Keratinocyte (primary cell): Measurements from ENCODE around the gene YWHAQ. TPM values are rescaled to one million over a fixed set of nuclear protein-coding genes. Genes with fewer than 3 reads are reported as not detected.

Experiments
- DNase-seq: peaks from one replicate; pipeline ENCODE4 v3.0.0-alpha.2; 2011; ENCODE audit warnings: low read depth, missing footprints, low spot score
- FAIRE-seq: peaks from 2 replicates; lab custom pipeline; 2011; peaks lifted over from hg19 to GRCh38; lab: Jason Lieb, UNC
- H2AFZ ChIP-seq: 2 replicates; pipeline ENCODE4 v1.6.0; 2012; ENCODE audit warnings: low read length, control low read depth, inconsistent platforms; ENCODE audit not compliant: control insufficient read depth
- H3K27ac ChIP-seq: 2 replicates; pipeline ENCODE4 v1.5.1; 2011; ENCODE audit warnings: low read length; ENCODE audit not compliant: control insufficient read depth, insufficient read depth
- H3K27me3 ChIP-seq: 3 replicates; pipeline ENCODE4 v1.6.0; 2011; ENCODE audit warnings: low read length; ENCODE audit not compliant: control insufficient read depth, insufficient read depth; ENCODE audit errors: extremely low read depth
- H3K36me3 ChIP-seq, 2 experiments: 2 replicates in 1 of 2; 3 replicates in 1 of 2; pipeline ENCODE4 v1.5.1; 2011; ENCODE audit warnings: low read length in 2 of 2, mild to moderate bottlenecking in 1 of 2; ENCODE audit not compliant: control insufficient read depth in 2 of 2, insufficient read depth in 2 of 2; ENCODE audit errors: extremely low read depth in 1 of 2
- H3K4me1 ChIP-seq: 3 replicates; pipeline ENCODE4 v1.5.1; 2011; ENCODE audit warnings: low read length; ENCODE audit not compliant: control insufficient read depth, insufficient read depth; ENCODE audit errors: extremely low read depth
- H3K4me2 ChIP-seq: 3 replicates; pipeline ENCODE4 v1.6.0; 2011; ENCODE audit warnings: low read depth, low read length; ENCODE audit not compliant: control insufficient read depth, insufficient read depth; ENCODE audit errors: extremely low read depth
- H3K4me3 ChIP-seq, 3 experiments: fragments of 200-600 bp in 1 of 3; sonication (generic) in 1 of 3; 2 replicates in 2 of 3; 3 replicates in 1 of 3; pipeline ENCODE4 v1.5.1; 2011 to 2016; ENCODE audit warnings: low read length in 3 of 3, mild to moderate bottlenecking in 3 of 3, control low read depth in 2 of 3, inconsistent platforms in 1 of 3, low read depth in 1 of 3, mixed read lengths in 1 of 3, mixed run types in 1 of 3, moderate library complexity in 1 of 3; ENCODE audit not compliant: control insufficient read depth in 2 of 3, insufficient read depth in 2 of 3; ENCODE audit errors: extremely low read depth in 1 of 3
- H3K79me2 ChIP-seq: 2 replicates; pipeline ENCODE4 v1.6.0; 2012; ENCODE audit warnings: low read length; ENCODE audit not compliant: control insufficient read depth, insufficient read depth
- H3K9ac ChIP-seq: 3 replicates; pipeline ENCODE4 v1.6.0; 2011; ENCODE audit warnings: low read length; ENCODE audit not compliant: control insufficient read depth, insufficient read depth; ENCODE audit errors: extremely low read depth
- H3K9me1 ChIP-seq: 3 replicates; pipeline ENCODE4 v1.6.0; 2011; ENCODE audit warnings: low read length; ENCODE audit not compliant: control insufficient read depth, insufficient read depth; ENCODE audit errors: extremely low read depth
- H3K9me3 ChIP-seq: 2 replicates; pipeline ENCODE4 v1.5.1; 2012; ENCODE audit warnings: low read depth, low read length; ENCODE audit not compliant: control insufficient read depth
- H4K20me1 ChIP-seq: 3 replicates; pipeline ENCODE4 v1.6.0; 2011; ENCODE audit warnings: low read length; ENCODE audit not compliant: control insufficient read depth, insufficient read depth; ENCODE audit errors: extremely low read depth
- CTCF ChIP-seq, 3 experiments: IDR thresholded peaks in 1 of 3; conservative IDR thresholded peaks in 1 of 3; optimal IDR thresholded peaks in 1 of 3; 2 replicates in 2 of 3; 3 replicates in 1 of 3; pipeline versions ENCODE3 to v1.5.1; 2011; ENCODE audit warnings: low read length in 3 of 3, mild to moderate bottlenecking in 3 of 3, moderate library complexity in 2 of 3, control low read depth in 1 of 3, inconsistent platforms in 1 of 3; ENCODE audit not compliant: insufficient read depth in 2 of 3; ENCODE audit errors: extremely low read depth in 1 of 3
- EZH2 ChIP-seq: IDR thresholded peaks from one replicate; pipeline ENCODE4 v1.6.1; 2012; ENCODE audit warnings: inconsistent platforms, mild to moderate bottlenecking, low read length, moderate library complexity
- dilution Hi-C: fragments of 300-500 bp; cut with MboI; formaldehyde crosslinking; loops from one replicate; pipeline ENCODE4 v1.7.0; 2020; ENCODE audit warnings: low sequenced_read_pairs; ENCODE audit not compliant: extremely low pct_ligation_motif_present
- polyA plus RNA-seq, 5 experiments: library from polyadenylated mRNA; depleted of rRNA in 3 of 5; stranded (reverse) in 3 of 5; stranded (forward) in 1 of 5; unstranded in 1 of 5; fragments of >200 nt; gene quantifications; 1 replicate in 1 of 5; 2 replicates in 3 of 5; 3 replicates in 1 of 5; pipeline versions ENCODE4 v1.2.1 to v1.2.3, GENCODE V29; 2011 to 2012; ENCODE audit warnings: missing spikeins in 2 of 5, low read depth in 1 of 5, low replicate concordance in 1 of 5

The YWHAQ gene
- polyA plus RNA-seq, 1 donor (not counting 4 experiments of a cell fraction or from before 2014, with no cell fraction given), result 593 TPM

- FAIRE-seq (peak; percentile 84), DNase-seq (no peak)
- peaks cover 20% of the 10 kb centered on the region for H3K4me1 ChIP-seq
- no peak for TF ChIP-seq EZH2
- TF ChIP-seq CTCF (optimal IDR thresholded peaks at IDR 0.05 in 1 of 3, IDR thresholded peaks at IDR 0.05 in 1 of 3, conservative IDR thresholded peaks at IDR 0.05 in 1 of 3; ENCODE audit: extremely low read depth in 1 of 3, insufficient read depth in 2 of 3, low read length in 3 of 3), result no peak
- peaks cover 1 to 19% of the 10 kb centered on the region in 2 experiments for H3K36me3 ChIP-seq
- no peaks in the 10 kb centered on the region for H3K27me3 ChIP-seq
- H3K79me2 ChIP-seq, result peaks cover 96% of the 10 kb centered on the region
- peaks cover 9% of the 10 kb centered on the region for H4K20me1 ChIP-seq
- H3K9me3 ChIP-seq, result no peaks in the 10 kb centered on the region
- no peak overlapping the region for H3K9ac ChIP-seq
- dilution Hi-C loops, result no loop called here
- no peak overlapping the region for H3K4me3 ChIP-seq
- H3K27ac ChIP-seq, result peak overlapping the region; percentile 16
- H2AFZ ChIP-seq, result no peak overlapping the region
- no peaks in the 10 kb centered on the region for H3K9me1 ChIP-seq
- H3K4me2 ChIP-seq, result no peak overlapping the region
Observed at GRCh38 chr2:9594366-9595054, 36.3 kb downstream of the YWHAQ start.

- DNase-seq, result no peak
- dilution Hi-C loops, result no loop called here
- TF ChIP-seq CTCF (optimal IDR thresholded peaks at IDR 0.05 in 1 of 3, IDR thresholded peaks at IDR 0.05 in 1 of 3, conservative IDR thresholded peaks at IDR 0.05 in 1 of 3; ENCODE audit: extremely low read depth in 1 of 3, insufficient read depth in 2 of 3, low read length in 3 of 3), result no peak
- no peak for TF ChIP-seq EZH2
- H3K79me2 ChIP-seq, result peaks cover 93% of the 10 kb centered on the region
- H3K36me3 ChIP-seq, result peaks cover 1 to 24% of the 10 kb centered on the region in 2 experiments
- H4K20me1 ChIP-seq, result peaks cover 9% of the 10 kb centered on the region
- no peak overlapping the region for H3K9ac ChIP-seq
- H2AFZ ChIP-seq, result no peak overlapping the region
- H3K4me1 ChIP-seq, result peaks cover 20% of the 10 kb centered on the region
- H3K4me2 ChIP-seq, result no peak overlapping the region
- no peaks in the 10 kb centered on the region for H3K27me3 ChIP-seq
- H3K4me3 ChIP-seq, result no peak overlapping the region
- no peaks in the 10 kb centered on the region for H3K9me3 ChIP-seq
- peak overlapping the region; percentile 16 for H3K27ac ChIP-seq
- no peak for FAIRE-seq
- no peaks in the 10 kb centered on the region for H3K9me1 ChIP-seq
Observed at GRCh38 chr2:9593925-9594324, 36.9 kb downstream of the YWHAQ start.
